GM12891 (cell line): ENCODE results near the gene IGFALS.
"Not testable (repeated sequence)": the region's sequence is repeated elsewhere in the genome, so short reads cannot be mapped to it uniquely, and the experiment has no call there.

Experiments
- DNase-seq: peaks from one replicate; pipeline ENCODE4 v3.0.0; 2011; ENCODE audit warnings: low spot score; ENCODE audit not compliant: insufficient read length
- FAIRE-seq: peaks from 2 replicates; lab custom pipeline; 2011; peaks lifted over from hg19 to GRCh38; lab: Jason Lieb, UNC
- PAX5 ChIP-seq: IDR thresholded peaks from 2 replicates; pipeline ENCODE4 v1.6.1; 2011; ENCODE audit warnings: low read length, moderate library complexity, mild to moderate bottlenecking; ENCODE audit not compliant: insufficient read depth, severe bottlenecking
- POLR2A ChIP-seq: IDR thresholded peaks from 2 replicates; pipeline ENCODE4 v1.6.1; 2011; ENCODE audit warnings: low read depth, low read length, control low read depth
- POLR2AphosphoS5 ChIP-seq: IDR thresholded peaks from 2 replicates; pipeline ENCODE4 v1.6.1; 2011; ENCODE audit warnings: low read depth, low read length, control low read depth
- POU2F2 ChIP-seq: IDR thresholded peaks from 2 replicates; pipeline ENCODE4 v1.6.1; 2011; ENCODE audit warnings: low read depth, mild to moderate bottlenecking, control low read depth, low read length, moderate library complexity
- SPI1 ChIP-seq: IDR thresholded peaks from 2 replicates; pipeline ENCODE4 v1.6.1; 2011; ENCODE audit warnings: low read depth, low read length, control low read depth
- TAF1 ChIP-seq: IDR thresholded peaks from 2 replicates; pipeline ENCODE4 v1.6.1; 2011; ENCODE audit warnings: low read depth, low read length, control low read depth

Gene IGFALS

GRCh38 chr16:1808691-1809090 is 15.2 kb upstream of the IGFALS start:
- DNase-seq (no peak), FAIRE-seq (no peak)
- no peak for TF ChIP-seq POLR2A
- TF ChIP-seq PAX5, result no peak
- TF ChIP-seq POU2F2, result no peak
- no peak for TF ChIP-seq SPI1
- no peak for TF ChIP-seq TAF1
- TF ChIP-seq POLR2AphosphoS5, result no peak

GRCh38 chr16:1807626-1808025 is 14.1 kb upstream of the IGFALS start:
- TF ChIP-seq PAX5 (no peak), POU2F2 (no peak), POLR2AphosphoS5 (no peak), POLR2A (no peak), SPI1 (no peak), TAF1 (no peak)
- FAIRE-seq (no peak), DNase-seq (no peak)

GRCh38 chr16:1800701-1801100 is 7.2 kb upstream of the IGFALS start:
- FAIRE-seq (no peak), DNase-seq (no peak)
- no peak for TF ChIP-seq TAF1
- TF ChIP-seq POLR2AphosphoS5, result no peak
- TF ChIP-seq SPI1, result no peak
- TF ChIP-seq POU2F2, result no peak
- TF ChIP-seq PAX5, result no peak
- TF ChIP-seq POLR2A, result no peak

GRCh38 chr16:1799263-1799662 is 5.8 kb upstream of the IGFALS start:
- DNase-seq, FAIRE-seq: not testable (repeated sequence)

GRCh38 chr16:1794908-1795666 is 1.6 kb upstream of the IGFALS start:
- TF ChIP-seq POLR2A (no peak), PAX5 (no peak), TAF1 (no peak), POLR2AphosphoS5 (no peak)
- DNase-seq (no peak), FAIRE-seq (no peak)

- no peak for DNase-seq
- TF ChIP-seq POU2F2, result no peak
- no peak for TF ChIP-seq PAX5
- no peak for TF ChIP-seq SPI1
- TF ChIP-seq POLR2A, result no peak
- no peak for TF ChIP-seq POLR2AphosphoS5
- no peak for TF ChIP-seq TAF1
- no peak for FAIRE-seq
These were observed 841 bp upstream of the IGFALS start for GRCh38 chr16:1794221-1794871.

- no peak for DNase-seq
- TF ChIP-seq TAF1 (no peak), POLR2A (no peak), PAX5 (no peak), SPI1 (no peak), POLR2AphosphoS5 (no peak), POU2F2 (no peak)
- no peak for FAIRE-seq
These were observed 498 bp downstream of the IGFALS start for GRCh38 chr16:1792836-1793577.

- FAIRE-seq (no peak), DNase-seq (no peak)
- TF ChIP-seq POLR2AphosphoS5 (no peak), POU2F2 (no peak), POLR2A (no peak), PAX5 (no peak), TAF1 (no peak), SPI1 (no peak)
These were observed 1.3 kb downstream of the IGFALS start for GRCh38 chr16:1791943-1792812.

- no peak for FAIRE-seq
- no peak for DNase-seq
- TF ChIP-seq SPI1 (no peak), TAF1 (no peak), PAX5 (no peak), POLR2A (no peak), POU2F2 (no peak), POLR2AphosphoS5 (no peak)
These were observed 2.1 kb downstream of the IGFALS start for GRCh38 chr16:1791256-1791942.
